ENCODE data around the gene CTNNBIP1. TPM values are rescaled to one million over a fixed set of nuclear protein-coding genes. Genes with fewer than 3 reads are reported as not detected.

Gene CTNNBIP1
- total and polyA plus RNA-seq, 9 of the 15 experiments (the other 6 are each of a cell fraction or from before 2014, with no cell fraction given): 0.65 to 29.2 (median 14.7) TPM

DNA sequence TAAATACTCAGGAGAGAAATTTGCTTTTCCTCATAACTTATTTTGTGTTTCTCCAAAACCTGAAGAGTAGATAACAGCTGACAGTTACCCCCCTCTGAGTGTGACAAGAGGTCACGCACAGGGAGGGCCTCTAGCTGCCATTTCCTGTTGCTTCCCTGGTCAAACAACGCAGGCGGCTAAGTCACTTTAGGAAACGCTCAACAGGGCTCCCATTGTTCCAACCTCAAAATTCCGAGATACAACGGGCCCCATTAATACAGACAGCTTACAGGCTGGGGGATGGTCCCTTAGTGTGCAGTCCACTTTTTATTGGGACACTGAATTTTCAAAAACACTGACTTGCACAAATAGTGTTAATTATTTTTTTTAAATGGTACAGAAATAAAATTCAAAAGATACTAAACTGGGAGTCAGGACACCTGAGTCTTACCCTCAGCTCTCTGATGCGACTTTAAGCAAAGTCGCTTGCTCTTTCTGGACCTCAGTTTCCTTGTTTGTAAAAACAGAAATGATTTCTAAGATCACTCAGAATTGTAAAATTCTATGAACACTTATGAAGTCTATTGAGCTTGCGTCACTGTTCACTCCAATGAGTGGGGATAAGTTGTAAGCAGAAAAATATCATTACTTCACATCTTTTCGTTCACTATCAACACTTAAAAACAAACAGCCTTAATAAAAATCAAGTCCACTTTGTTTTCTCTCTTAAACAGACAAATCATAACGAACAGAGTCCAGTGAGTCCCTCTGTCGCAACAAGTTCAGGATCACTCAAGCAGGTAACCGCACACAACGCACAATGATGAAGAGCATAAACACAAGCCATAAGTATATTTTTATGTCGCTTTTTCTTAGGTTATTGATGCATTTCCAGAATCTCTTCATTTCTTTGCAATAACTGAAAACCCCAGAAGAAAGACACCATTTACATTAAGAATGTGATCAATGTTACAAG is 19.6 kb upstream of the CTNNBIP1 start (continued):
- TF ChIP-seq, protein P1, sequence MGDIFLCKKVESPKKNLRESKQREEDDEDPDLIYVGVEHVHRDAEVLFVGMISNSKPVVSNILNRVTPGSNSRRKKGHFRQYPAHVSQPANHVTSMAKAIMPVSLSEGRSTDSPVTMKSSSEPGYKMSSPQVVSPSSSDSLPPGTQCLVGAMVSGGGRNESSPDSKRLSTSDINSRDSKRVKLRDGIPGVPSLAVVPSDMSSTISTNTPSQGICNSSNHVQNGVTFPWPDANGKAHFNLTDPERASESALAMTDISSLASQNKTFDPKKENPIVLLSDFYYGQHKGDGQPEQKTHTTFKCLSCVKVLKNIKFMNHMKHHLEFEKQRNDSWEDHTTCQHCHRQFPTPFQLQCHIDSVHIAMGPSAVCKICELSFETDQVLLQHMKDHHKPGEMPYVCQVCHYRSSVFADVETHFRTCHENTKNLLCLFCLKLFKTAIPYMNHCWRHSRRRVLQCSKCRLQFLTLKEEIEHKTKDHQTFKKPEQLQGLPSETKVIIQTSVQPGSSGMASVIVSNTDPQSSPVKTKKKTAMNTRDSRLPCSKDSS (IDR thresholded peaks at IDR 0.05; ENCODE audit: low read depth, partially characterized antibody): no peak
- peak; percentile 50 for TF ChIP-seq CREB1 (IDR thresholded peaks at IDR 0.05)
- TF ChIP-seq CREB1 (CRISPR knock-in tag; IDR thresholded peaks at IDR 0.05): no peak
- peak; percentile 67 for TF ChIP-seq JUND (IDR thresholded peaks at IDR 0.05; ENCODE audit: borderline replicate concordance, low read depth, low read length)
- peak; percentile 62; the same call in 2 of the 3 replicates for TF ChIP-seq JUND (tag; IDR thresholded peaks at IDR 0.05; ENCODE audit: borderline replicate concordance, low read depth, low read length)
- TF ChIP-seq GTF2F1 (IDR thresholded peaks at IDR 0.05; ENCODE audit: low read depth, low read length): no peak
- peak; percentile 84; the same call in 1 of the 2 replicates for TF ChIP-seq ZNF644 (tag; IDR thresholded peaks at IDR 0.05; ENCODE audit: low read depth)
- no peak for TF ChIP-seq RBM22 (IDR thresholded peaks at IDR 0.05; ENCODE audit: low read depth, low read length, poor library complexity, severe bottlenecking)
- no peak for TF ChIP-seq HDGF (IDR thresholded peaks at IDR 0.05)
- TF ChIP-seq, protein P2, sequence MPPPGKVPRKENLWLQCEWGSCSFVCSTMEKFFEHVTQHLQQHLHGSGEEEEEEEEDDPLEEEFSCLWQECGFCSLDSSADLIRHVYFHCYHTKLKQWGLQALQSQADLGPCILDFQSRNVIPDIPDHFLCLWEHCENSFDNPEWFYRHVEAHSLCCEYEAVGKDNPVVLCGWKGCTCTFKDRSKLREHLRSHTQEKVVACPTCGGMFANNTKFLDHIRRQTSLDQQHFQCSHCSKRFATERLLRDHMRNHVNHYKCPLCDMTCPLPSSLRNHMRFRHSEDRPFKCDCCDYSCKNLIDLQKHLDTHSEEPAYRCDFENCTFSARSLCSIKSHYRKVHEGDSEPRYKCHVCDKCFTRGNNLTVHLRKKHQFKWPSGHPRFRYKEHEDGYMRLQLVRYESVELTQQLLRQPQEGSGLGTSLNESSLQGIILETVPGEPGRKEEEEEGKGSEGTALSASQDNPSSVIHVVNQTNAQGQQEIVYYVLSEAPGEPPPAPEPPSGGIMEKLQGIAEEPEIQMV (tag; conservative IDR thresholded peaks at IDR 0.05; ENCODE audit: low read depth): no peak
- TF ChIP-seq HDAC1 (IDR thresholded peaks at IDR 0.05): peak in 1 of 2 experiments; percentile 34; a peak in 2 of 4 replicates
- peak; percentile 58 for TF ChIP-seq TAF1 (IDR thresholded peaks at IDR 0.05; ENCODE audit: control insufficient read depth, extremely low read depth, insufficient read depth, low read length, severe bottlenecking)
- TF ChIP-seq, protein P3, sequence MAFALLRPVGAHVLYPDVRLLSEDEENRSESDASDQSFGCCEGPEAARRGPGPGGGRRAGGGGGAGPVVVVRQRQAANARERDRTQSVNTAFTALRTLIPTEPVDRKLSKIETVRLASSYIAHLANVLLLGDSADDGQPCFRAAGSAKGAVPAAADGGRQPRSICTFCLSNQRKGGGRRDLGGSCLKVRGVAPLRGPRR (CRISPR knock-in tag; IDR thresholded peaks at IDR 0.05): no peak
- TF ChIP-seq CBFB (CRISPR knock-in tag; IDR thresholded peaks at IDR 0.05): no peak
- TF ChIP-seq ZNF830 (CRISPR knock-in tag; IDR thresholded peaks at IDR 0.05): no peak
- no peak for TF ChIP-seq SNIP1 (IDR thresholded peaks at IDR 0.05; ENCODE audit: low read depth)
- TF ChIP-seq, protein P4, sequence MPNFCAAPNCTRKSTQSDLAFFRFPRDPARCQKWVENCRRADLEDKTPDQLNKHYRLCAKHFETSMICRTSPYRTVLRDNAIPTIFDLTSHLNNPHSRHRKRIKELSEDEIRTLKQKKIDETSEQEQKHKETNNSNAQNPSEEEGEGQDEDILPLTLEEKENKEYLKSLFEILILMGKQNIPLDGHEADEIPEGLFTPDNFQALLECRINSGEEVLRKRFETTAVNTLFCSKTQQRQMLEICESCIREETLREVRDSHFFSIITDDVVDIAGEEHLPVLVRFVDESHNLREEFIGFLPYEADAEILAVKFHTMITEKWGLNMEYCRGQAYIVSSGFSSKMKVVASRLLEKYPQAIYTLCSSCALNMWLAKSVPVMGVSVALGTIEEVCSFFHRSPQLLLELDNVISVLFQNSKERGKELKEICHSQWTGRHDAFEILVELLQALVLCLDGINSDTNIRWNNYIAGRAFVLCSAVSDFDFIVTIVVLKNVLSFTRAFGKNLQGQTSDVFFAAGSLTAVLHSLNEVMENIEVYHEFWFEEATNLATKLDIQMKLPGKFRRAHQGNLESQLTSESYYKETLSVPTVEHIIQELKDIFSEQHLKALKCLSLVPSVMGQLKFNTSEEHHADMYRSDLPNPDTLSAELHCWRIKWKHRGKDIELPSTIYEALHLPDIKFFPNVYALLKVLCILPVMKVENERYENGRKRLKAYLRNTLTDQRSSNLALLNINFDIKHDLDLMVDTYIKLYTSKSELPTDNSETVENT (CRISPR knock-in tag; IDR thresholded peaks at IDR 0.05): no peak
- TF ChIP-seq CXXC5 (CRISPR knock-in tag; IDR thresholded peaks at IDR 0.05): peak; percentile 86
- TF ChIP-seq FOSL1 (tag; conservative IDR thresholded peaks at IDR 0.05): peak; percentile 46
- TF ChIP-seq MCM2 (IDR thresholded peaks at IDR 0.05; ENCODE audit: low read depth): no peak
- no peak for TF ChIP-seq CAMTA2 (CRISPR knock-in tag; conservative IDR thresholded peaks at IDR 0.05)
- no peak for TF ChIP-seq ZNF3 (CRISPR knock-in tag; IDR thresholded peaks at IDR 0.05)
- TF ChIP-seq GABPA (tag; conservative IDR thresholded peaks at IDR 0.05; ENCODE audit: low read depth): peak; percentile 76
